Panc1 (cell line): ENCODE measurements around the gene CXorf58. TPM values are rescaled to one million over a fixed set of nuclear protein-coding genes. Genes with fewer than 3 reads are reported as not detected.

Source experiments
- ATAC-seq: fragments of 200-7000 bp; cut with Tn5 transposase; 2 replicates; pipeline ENCODE4 v1.9.1; 2020; ENCODE audit warnings: mild to moderate bottlenecking, moderate library complexity
- BruUV-seq: library from RNA; stranded (reverse); fragments of 400-500 nt; replicated peaks from 2 replicates; lab custom pipeline; 2021; lab: Mats Ljungman, UMichigan
- CTCF ChIA-PET: fragments of 300-600 bp; sonication (Branson Sonifier 250); formaldehyde crosslinking; loops from one replicate; lab custom pipeline; 2022; ENCODE audit warnings: antibody characterized with exemption; lab: Charles Lee
- POLR2A ChIA-PET: fragments of 300-600 bp; sonication (Branson Sonifier 250); formaldehyde crosslinking; loops from one replicate; lab custom pipeline; 2022; ENCODE audit warnings: antibody characterized with exemption; lab: Charles Lee
- DNase-seq: peaks from one replicate; pipeline ENCODE4 v3.0.0-alpha.2; 2010; ENCODE audit warnings: low read depth, low spot score
- H3K27ac ChIP-seq: 2 replicates; pipeline ENCODE4 v1.5.1; 2011; ENCODE audit warnings: mild to moderate bottlenecking, low read length, inconsistent platforms
- H3K27me3 ChIP-seq: fragments of 200-500 bp; sonication (Bioruptor generic); 2 replicates; pipeline ENCODE4 v1.6.0; 2014; ENCODE audit warnings: low read length, inconsistent platforms; ENCODE audit not compliant: control insufficient read depth, insufficient read depth
- H3K36me3 ChIP-seq: fragments of 200-500 bp; sonication (Bioruptor generic); 2 replicates; pipeline ENCODE4 v1.5.1; 2014; ENCODE audit warnings: inconsistent platforms, mild to moderate bottlenecking, low read length, moderate library complexity; ENCODE audit not compliant: control insufficient read depth, insufficient read depth
- H3K4me1 ChIP-seq: 2 replicates; pipeline ENCODE4 v1.5.1; 2011; ENCODE audit warnings: inconsistent platforms, mild to moderate bottlenecking, low read length, moderate library complexity; ENCODE audit not compliant: control insufficient read depth, insufficient read depth
- H3K4me3 ChIP-seq, 2 experiments: 2 replicates each; pipeline ENCODE4 v1.5.1; 2011 to 2012; ENCODE audit warnings: low read depth in 2 of 2, low read length in 2 of 2, mild to moderate bottlenecking in 2 of 2, inconsistent platforms in 1 of 2, moderate library complexity in 1 of 2
- H3K9me3 ChIP-seq: fragments of 200-500 bp; sonication (Bioruptor generic); 2 replicates; pipeline ENCODE4 v1.5.1; 2014; ENCODE audit warnings: low read depth, mild to moderate bottlenecking, inconsistent platforms, low read length, moderate library complexity; ENCODE audit not compliant: control insufficient read depth, insufficient read depth
- POLR2AphosphoS5 ChIP-seq: IDR thresholded peaks from 2 replicates; pipeline ENCODE4 v1.6.1; 2012; ENCODE audit warnings: mild to moderate bottlenecking, low read depth, low read length, moderate library complexity
- SIN3A ChIP-seq: IDR thresholded peaks from 2 replicates; pipeline ENCODE4 v1.6.1; 2012; ENCODE audit warnings: low read depth, mild to moderate bottlenecking, low read length, moderate library complexity, borderline replicate concordance; ENCODE audit not compliant: insufficient read depth
- TCF7L2 ChIP-seq: IDR thresholded peaks from 2 replicates; pipeline ENCODE4 v1.6.1; 2011; ENCODE audit warnings: mild to moderate bottlenecking, low read depth, low read length, inconsistent platforms
- in situ Hi-C: cut with HindIII; loops from 2 replicates; pipeline ENCODE4 v1.10.0; 2016; ENCODE audit warnings: low sequenced_read_pairs, low pct_unique_long_range_greater_than_20kb
- intact Hi-C: fragments of 100-400 bp; cut with micrococcal nuclease; formaldehyde crosslinking; loops from one replicate; pipeline ENCODE4 v1.10.0; 2022; ENCODE audit not compliant: unreplicated experiment
- total RNA-seq: library from RNA; stranded (reverse); gene quantifications from one replicate; pipeline ENCODE4 v1.2.1, GENCODE V29; 2021; ENCODE audit not compliant: unreplicated experiment
- TF ChIP-seq, protein P1 (sequence below): fragments of 450-650 bp; IDR thresholded peaks from 2 replicates; pipeline ENCODE4 v1.5.1; 2017; ENCODE audit warnings: mild to moderate bottlenecking
- TF ChIP-seq, protein P2 (sequence below), 2 experiments: IDR thresholded peaks; 2 replicates each; pipeline ENCODE4 v1.6.1; 2011 to 2012; ENCODE audit warnings: low read depth in 2 of 2, control low read depth in 1 of 2, low read length in 1 of 2, mild to moderate bottlenecking in 1 of 2, moderate library complexity in 1 of 2; ENCODE audit not compliant: insufficient read depth in 1 of 2

CXorf58 gene
- total RNA-seq, 1 experiment from 2014 or later, result 0.41 TPM

DNA sequence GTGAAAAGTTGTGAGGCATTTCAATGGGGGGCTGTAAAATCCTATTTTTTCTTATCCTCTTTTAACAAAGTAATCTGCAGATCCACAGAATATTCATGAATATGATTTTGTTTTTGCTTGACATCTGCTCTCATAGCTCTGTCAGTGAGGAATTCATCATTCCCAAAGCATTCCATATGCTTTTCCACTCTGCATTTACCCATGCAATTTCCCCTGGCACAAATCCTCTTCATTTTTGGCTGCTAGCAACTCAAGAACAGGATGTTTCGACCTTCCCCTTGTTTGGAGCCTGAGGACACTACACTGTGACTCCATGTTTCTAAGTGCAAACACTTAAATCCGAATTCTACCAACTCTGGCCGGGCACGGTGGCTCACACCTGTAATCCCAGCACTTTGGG lies 70.7 kb downstream of the CXorf58 start:
- ChIA-PET CTCF (no interaction called here), POLR2A (no interaction called here)
- no peaks in the 10 kb centered on the region for H3K9me3 ChIP-seq
- in situ Hi-C loops (no loop called here), intact Hi-C loops (no loop called here)
- H3K4me1 ChIP-seq, result no peaks in the 10 kb centered on the region
- H3K4me3 ChIP-seq, result no peak overlapping the region
- TF ChIP-seq TCF7L2 (no peak), SIN3A (no peak), POLR2AphosphoS5 (no peak)
- TF ChIP-seq, protein P1, sequence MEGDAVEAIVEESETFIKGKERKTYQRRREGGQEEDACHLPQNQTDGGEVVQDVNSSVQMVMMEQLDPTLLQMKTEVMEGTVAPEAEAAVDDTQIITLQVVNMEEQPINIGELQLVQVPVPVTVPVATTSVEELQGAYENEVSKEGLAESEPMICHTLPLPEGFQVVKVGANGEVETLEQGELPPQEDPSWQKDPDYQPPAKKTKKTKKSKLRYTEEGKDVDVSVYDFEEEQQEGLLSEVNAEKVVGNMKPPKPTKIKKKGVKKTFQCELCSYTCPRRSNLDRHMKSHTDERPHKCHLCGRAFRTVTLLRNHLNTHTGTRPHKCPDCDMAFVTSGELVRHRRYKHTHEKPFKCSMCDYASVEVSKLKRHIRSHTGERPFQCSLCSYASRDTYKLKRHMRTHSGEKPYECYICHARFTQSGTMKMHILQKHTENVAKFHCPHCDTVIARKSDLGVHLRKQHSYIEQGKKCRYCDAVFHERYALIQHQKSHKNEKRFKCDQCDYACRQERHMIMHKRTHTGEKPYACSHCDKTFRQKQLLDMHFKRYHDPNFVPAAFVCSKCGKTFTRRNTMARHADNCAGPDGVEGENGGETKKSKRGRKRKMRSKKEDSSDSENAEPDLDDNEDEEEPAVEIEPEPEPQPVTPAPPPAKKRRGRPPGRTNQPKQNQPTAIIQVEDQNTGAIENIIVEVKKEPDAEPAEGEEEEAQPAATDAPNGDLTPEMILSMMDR, result no peak
- TF ChIP-seq, protein P2, sequence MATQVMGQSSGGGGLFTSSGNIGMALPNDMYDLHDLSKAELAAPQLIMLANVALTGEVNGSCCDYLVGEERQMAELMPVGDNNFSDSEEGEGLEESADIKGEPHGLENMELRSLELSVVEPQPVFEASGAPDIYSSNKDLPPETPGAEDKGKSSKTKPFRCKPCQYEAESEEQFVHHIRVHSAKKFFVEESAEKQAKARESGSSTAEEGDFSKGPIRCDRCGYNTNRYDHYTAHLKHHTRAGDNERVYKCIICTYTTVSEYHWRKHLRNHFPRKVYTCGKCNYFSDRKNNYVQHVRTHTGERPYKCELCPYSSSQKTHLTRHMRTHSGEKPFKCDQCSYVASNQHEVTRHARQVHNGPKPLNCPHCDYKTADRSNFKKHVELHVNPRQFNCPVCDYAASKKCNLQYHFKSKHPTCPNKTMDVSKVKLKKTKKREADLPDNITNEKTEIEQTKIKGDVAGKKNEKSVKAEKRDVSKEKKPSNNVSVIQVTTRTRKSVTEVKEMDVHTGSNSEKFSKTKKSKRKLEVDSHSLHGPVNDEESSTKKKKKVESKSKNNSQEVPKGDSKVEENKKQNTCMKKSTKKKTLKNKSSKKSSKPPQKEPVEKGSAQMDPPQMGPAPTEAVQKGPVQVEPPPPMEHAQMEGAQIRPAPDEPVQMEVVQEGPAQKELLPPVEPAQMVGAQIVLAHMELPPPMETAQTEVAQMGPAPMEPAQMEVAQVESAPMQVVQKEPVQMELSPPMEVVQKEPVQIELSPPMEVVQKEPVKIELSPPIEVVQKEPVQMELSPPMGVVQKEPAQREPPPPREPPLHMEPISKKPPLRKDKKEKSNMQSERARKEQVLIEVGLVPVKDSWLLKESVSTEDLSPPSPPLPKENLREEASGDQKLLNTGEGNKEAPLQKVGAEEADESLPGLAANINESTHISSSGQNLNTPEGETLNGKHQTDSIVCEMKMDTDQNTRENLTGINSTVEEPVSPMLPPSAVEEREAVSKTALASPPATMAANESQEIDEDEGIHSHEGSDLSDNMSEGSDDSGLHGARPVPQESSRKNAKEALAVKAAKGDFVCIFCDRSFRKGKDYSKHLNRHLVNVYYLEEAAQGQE (IDR thresholded peaks at IDR 0.05; ENCODE audit: insufficient read depth in 1 of 2, low read depth in 2 of 2, low read length in 1 of 2), result no peak
- BruUV-seq, result no TSS peak
- H3K36me3 ChIP-seq, result no peaks in the 10 kb centered on the region; the same call in 1 of the 2 replicates
- H3K27ac ChIP-seq, result no peak overlapping the region
- no peak for ATAC-seq
- no peaks in the 10 kb centered on the region for H3K27me3 ChIP-seq
- no peak for DNase-seq

DNA sequence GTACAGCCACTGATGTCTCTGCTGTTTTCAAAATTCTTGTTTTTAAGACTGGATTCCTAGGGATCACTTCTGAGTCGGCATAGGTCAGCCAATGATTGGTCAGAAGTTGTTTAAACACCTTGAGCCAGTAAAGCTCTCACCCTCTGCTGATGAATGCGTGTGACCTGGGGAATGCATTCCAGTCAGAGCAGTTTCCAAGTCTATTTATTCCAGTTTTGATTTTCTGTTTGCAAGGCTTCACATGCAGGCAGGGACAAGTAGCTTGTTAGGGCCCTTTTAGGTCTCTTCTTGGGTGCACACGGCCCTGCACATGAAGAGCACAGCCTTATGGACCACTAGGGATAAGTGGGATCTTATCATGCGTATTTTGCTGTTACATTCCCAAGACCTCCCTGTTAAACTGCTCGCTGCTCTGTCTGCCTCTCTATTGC lies 72.2 kb downstream of the CXorf58 start:
- DNase-seq (no peak), ATAC-seq (0 out of 2 replicates have a peak, but pooled peaks have one; percentile 21)
- H3K27ac ChIP-seq, result no peak overlapping the region
- H3K9me3 ChIP-seq, result no peaks in the 10 kb centered on the region
- intact Hi-C loops (no loop called here), in situ Hi-C loops (no loop called here)
- CTCF ChIA-PET, result no interaction called here
- H3K4me1 ChIP-seq, result no peaks in the 10 kb centered on the region
- H3K4me3 ChIP-seq, result no peak overlapping the region
- TF ChIP-seq TCF7L2, result no peak
- TF ChIP-seq, protein P2 (IDR thresholded peaks at IDR 0.05; ENCODE audit: insufficient read depth in 1 of 2, low read depth in 2 of 2, low read length in 1 of 2), result no peak
- TF ChIP-seq, protein P1, result no peak
- TF ChIP-seq POLR2AphosphoS5, result no peak
- TF ChIP-seq SIN3A, result no peak
- BruUV-seq, result no TSS peak
- H3K36me3 ChIP-seq, result no peaks in the 10 kb centered on the region; the same call in 1 of the 2 replicates
- no peaks in the 10 kb centered on the region for H3K27me3 ChIP-seq
- POLR2A ChIA-PET, result no interaction called here
